Measurements from ENCODE around the gene IGF2BP3.

- TF ChIP-seq CTCF (IDR thresholded peaks at IDR 0.05) (no peak), POLR2A (IDR thresholded peaks at IDR 0.05) (no peak)
These were observed 65.6 kb downstream of the IGF2BP3 start for GRCh38 chr7:23404546-23405239.
